Stomach (tissue), 4 donors: ENCODE data around the gene SDC3.

ENCODE experiments used
- CTCF ChIP-seq, 7 experiments: fragments of 450-650 bp in 4 of 7; fragments of 200-600 bp in 3 of 7; sonication (generic) in 3 of 7; IDR thresholded peaks; one replicate each; pipeline ENCODE4 v1.5.1; 2016 to 2019; ENCODE audit warnings: antibody characterized with exemption in 7 of 7, control low read depth in 2 of 7, mild to moderate bottlenecking in 1 of 7
- POLR2A ChIP-seq, 4 donors: fragments of 450-650 bp; IDR thresholded peaks; one replicate each; pipeline ENCODE4 v1.6.1; 2016; ENCODE audit warnings: antibody characterized with exemption in 4 of 4, control low read depth in 2 of 4, mild to moderate bottlenecking in 1 of 4, moderate library complexity in 1 of 4
- POLR2AphosphoS5 ChIP-seq, 3 donors: sonication (generic); formaldehyde crosslinking; IDR thresholded peaks; one replicate each; pipeline ENCODE4 v1.6.1; 2016; ENCODE audit warnings: antibody characterized with exemption in 3 of 3

GRCh38 chr1:30952098-30952497, 43.5 kb upstream of the SDC3 start:
- TF ChIP-seq POLR2AphosphoS5 (IDR thresholded peaks at IDR 0.05) = no peak
- TF ChIP-seq POLR2A (IDR thresholded peaks at IDR 0.05) = no peak
- no peak for TF ChIP-seq CTCF (IDR thresholded peaks at IDR 0.05)
